ENCODE measurements around the gene GALK2. TPM values are rescaled to one million over a fixed set of nuclear protein-coding genes. Genes with fewer than 3 reads are reported as not detected.
"Not testable (repeated sequence)": the region's sequence is repeated elsewhere in the genome, so short reads cannot be mapped to it uniquely, and the experiment has no call there.

The GALK2 gene
- total RNA-seq, 1 donor from 2014 or later = 10.0 TPM

- Histone ChIP-seq H3K27me3 (no peaks in the 10 kb centered on the region), H3K4me3 (no peak overlapping the region), H3K27ac (no peak overlapping the region), H3K36me3 (no peaks in the 10 kb centered on the region), H3K9me3 (no peaks in the 10 kb centered on the region), H3K4me1 (no peaks in the 10 kb centered on the region)
- no peak for TF ChIP-seq CTCF (IDR thresholded peaks at IDR 0.05)
- DNase-seq (ENCODE audit: low spot score in 2 of 2) = no peak
- intact Hi-C loops (cut with DNase I) = no loop called here
Observed at GRCh38 chr15:49189631-49190030, 19.6 kb downstream of the GALK2 start.

- H3K27me3 ChIP-seq = no peaks in the 10 kb centered on the region
- no peak for TF ChIP-seq CTCF (IDR thresholded peaks at IDR 0.05)
- H3K9me3 ChIP-seq = no peaks in the 10 kb centered on the region
- H3K4me1 ChIP-seq = no peaks in the 10 kb centered on the region
- H3K27ac ChIP-seq = no peak overlapping the region
- no peaks in the 10 kb centered on the region for H3K36me3 ChIP-seq
- no peak overlapping the region for H3K4me3 ChIP-seq
- intact Hi-C loops (cut with DNase I) = no loop called here
- no peak for DNase-seq (ENCODE audit: low spot score in 2 of 2)
Observed at GRCh38 chr15:49190586-49190985, 20.5 kb downstream of the GALK2 start.

- intact Hi-C loops (cut with DNase I) = no loop called here
- TF ChIP-seq CTCF (IDR thresholded peaks at IDR 0.05) = no peak
- no peak for DNase-seq (ENCODE audit: low spot score in 2 of 2)
- Histone ChIP-seq H3K9me3 (no peaks in the 10 kb centered on the region), H3K27me3 (no peaks in the 10 kb centered on the region), H3K36me3 (no peaks in the 10 kb centered on the region), H3K4me3 (no peak overlapping the region), H3K4me1 (no peaks in the 10 kb centered on the region), H3K27ac (no peak overlapping the region)
Observed at GRCh38 chr15:49191892-49192291, 21.8 kb downstream of the GALK2 start.

- no peak for DNase-seq (ENCODE audit: low spot score in 2 of 2)
- H3K27ac ChIP-seq = no peak overlapping the region
- no peak overlapping the region for H3K4me3 ChIP-seq
- no peak for TF ChIP-seq CTCF (IDR thresholded peaks at IDR 0.05)
- peaks cover 0 to 5% of the 10 kb centered on the region in 2 donors for H3K36me3 ChIP-seq
- H3K27me3 ChIP-seq = no peaks in the 10 kb centered on the region
- H3K4me1 ChIP-seq = peaks cover 0 to 8% of the 10 kb centered on the region in 2 donors
- H3K9me3 ChIP-seq = no peaks in the 10 kb centered on the region
- intact Hi-C loops (cut with DNase I) = no loop called here
Observed at GRCh38 chr15:49196856-49197255, 26.8 kb downstream of the GALK2 start.

- intact Hi-C loops (cut with DNase I) = no loop called here
- Histone ChIP-seq H3K4me3 (no peak overlapping the region), H3K36me3 (peaks cover 4 to 22% of the 10 kb centered on the region in 2 donors), H3K4me1 (peaks cover 0 to 8% of the 10 kb centered on the region in 2 donors), H3K27ac (no peak overlapping the region), H3K9me3 (peaks cover 0 to under 1% of the 10 kb centered on the region in 2 donors), H3K27me3 (no peaks in the 10 kb centered on the region)
- no peak for TF ChIP-seq CTCF (IDR thresholded peaks at IDR 0.05)
- no peak for DNase-seq (ENCODE audit: low spot score in 2 of 2)
Observed at GRCh38 chr15:49199666-49200065, 29.6 kb downstream of the GALK2 start.

GRCh38 chr15:49200347-49200746 lies 30.3 kb downstream of the GALK2 start:
- no peaks in the 10 kb centered on the region for H3K27me3 ChIP-seq
- H3K27ac ChIP-seq = no peak overlapping the region
- intact Hi-C loops (cut with DNase I) = no loop called here
- H3K4me1 ChIP-seq = peaks cover 0 to 8% of the 10 kb centered on the region in 2 donors
- no peak for TF ChIP-seq CTCF (IDR thresholded peaks at IDR 0.05)
- DNase-seq (ENCODE audit: low spot score in 2 of 2) = no peak
- no peak overlapping the region for H3K4me3 ChIP-seq
- H3K9me3 ChIP-seq = peaks cover 0 to 3% of the 10 kb centered on the region in 2 donors
- peaks cover 4 to 28% of the 10 kb centered on the region in 2 donors for H3K36me3 ChIP-seq

GRCh38 chr15:49208102-49208501 lies 38.1 kb downstream of the GALK2 start:
- Histone ChIP-seq H3K36me3 (peaks cover under 1 to 17% of the 10 kb centered on the region in 2 donors), H3K9me3 (peaks cover 10 to 34% of the 10 kb centered on the region in 2 donors)
- H3K27me3 ChIP-seq; H3K4me3 ChIP-seq; H3K27ac ChIP-seq; H3K4me1 ChIP-seq; DNase-seq (ENCODE audit: low spot score in 2 of 2); intact Hi-C loops (cut with DNase I): not testable (repeated sequence)
